Measurements from ENCODE around the gene ZBED4. TPM values are rescaled to one million over a fixed set of nuclear protein-coding genes. Genes with fewer than 3 reads are reported as not detected.

The ZBED4 gene
- total and polyA plus RNA-seq, 2 of the 13 experiments (the other 11 are each of a cell fraction or from before 2014, with no cell fraction given) = 5.4 to 9.6 TPM

DNA sequence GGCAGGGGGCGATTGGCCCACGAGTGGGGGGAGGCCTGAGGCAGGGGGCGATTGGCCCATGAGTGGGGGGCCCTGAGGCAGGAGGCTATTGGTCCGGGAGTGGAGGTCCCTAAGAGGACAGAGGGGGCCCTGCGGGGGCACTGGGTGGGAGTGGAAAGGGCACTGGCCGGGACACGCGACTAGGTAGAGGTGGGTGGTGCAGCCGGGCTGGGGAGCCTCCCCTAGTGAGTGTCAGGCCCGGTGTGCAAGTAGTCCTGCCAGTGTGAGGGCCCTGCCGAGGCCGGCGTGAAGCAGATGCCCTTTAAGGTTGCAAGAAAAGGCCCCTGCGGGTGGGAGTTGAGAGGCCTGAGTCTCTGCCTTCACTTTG is 25.1 kb upstream of the ZBED4 start:
- DNase-seq (ENCODE audit: low spot score) (no peak), FAIRE-seq (no peak), ATAC-seq (peak; percentile 21; the same call in 2 of the 3 replicates)
- Histone ChIP-seq H3K79me2 (ENCODE audit: insufficient read depth, low read length) (peaks cover 34% of the 10 kb centered on the region), H3K4me1 (ENCODE audit: insufficient read depth, low read length) (peaks cover 39% of the 10 kb centered on the region), H3K4me2 (ENCODE audit: low read depth, low read length) (peak overlapping the region; percentile 70), H3K27me3 (ENCODE audit: control insufficient read depth in 1 of 2, insufficient read depth in 2 of 2, low read length in 2 of 2) (peaks cover 0 to 14% of the 10 kb centered on the region in 2 experiments; a peak in 2 of 5 replicates), H3K4me3 (replicated peaks in 1 of 3; ENCODE audit: insufficient read depth in 1 of 3, low read depth in 2 of 3, low read length in 3 of 3) (peak overlapping the region; percentile 64 to 96 (median 77); a peak in 4 of 6 replicates), H3K9ac (ENCODE audit: insufficient read depth, low read depth, low read length) (no peak overlapping the region), H3K36me3 (replicated peaks in 1 of 2; ENCODE audit: control insufficient read depth in 1 of 2, insufficient read depth in 2 of 2, low read length in 2 of 2) (peaks cover 4 to 8% of the 10 kb centered on the region in 2 experiments; a peak in 4 of 5 replicates), H3K9me3 (ENCODE audit: low read length) (no peaks in the 10 kb centered on the region), H2AFZ (ENCODE audit: low read length) (no peak overlapping the region), H4K20me1 (ENCODE audit: insufficient read depth, low read length) (peaks cover 26% of the 10 kb centered on the region), H3K27ac (ENCODE audit: extremely low read length, insufficient read depth, low read length) (no peak overlapping the region)
- BruUV-seq (replicated peaks) = no TSS peak
- no peak for TF ChIP-seq POGZ (CRISPR knock-in tag; IDR thresholded peaks at IDR 0.05)
- no peak for TF ChIP-seq GTF3A (CRISPR knock-in tag; conservative IDR thresholded peaks at IDR 0.05)
- no peak for TF ChIP-seq ZBTB21 (CRISPR knock-in tag; IDR thresholded peaks at IDR 0.05)
- peak; percentile 43; the same call in 1 of the 2 replicates for TF ChIP-seq PATZ1 (CRISPR knock-in tag; IDR thresholded peaks at IDR 0.05)
- in situ Hi-C loops (cut with HindIII; ENCODE audit: extremely low pct_ligation_motif_present, low pct_unique_long_range_greater_than_20kb) (no loop called here), intact Hi-C loops (cut with micrococcal nuclease; ENCODE audit: unreplicated experiment) (no loop called here)
- WGBS (ENCODE audit: low lambda C conversion rate) = 41% methylated on average over 9 of the region's 14 CpGs
- ChIA-PET CTCF (ENCODE audit: low intra/inter-chr PET ratio, low total read pairs) (no interaction called here), POLR2A (no interaction called here)

- peaks cover under 1 to 3% of the 10 kb centered on the region in 2 experiments; a peak in 3 of 5 replicates for H3K36me3 ChIP-seq (replicated peaks in 1 of 2; ENCODE audit: control insufficient read depth in 1 of 2, insufficient read depth in 2 of 2, low read length in 2 of 2)
- in situ Hi-C loops (cut with HindIII; ENCODE audit: extremely low pct_ligation_motif_present, low pct_unique_long_range_greater_than_20kb) (no loop called here), intact Hi-C loops (cut with micrococcal nuclease; ENCODE audit: unreplicated experiment) (no loop called here)
- peaks cover 0 to 15% of the 10 kb centered on the region in 2 experiments; a peak in 2 of 5 replicates for H3K27me3 ChIP-seq (ENCODE audit: control insufficient read depth in 1 of 2, insufficient read depth in 2 of 2, low read length in 2 of 2)
- no peak overlapping the region for H3K4me2 ChIP-seq (ENCODE audit: low read depth, low read length)
- ChIA-PET POLR2A (no interaction called here), CTCF (ENCODE audit: low intra/inter-chr PET ratio, low total read pairs) (no interaction called here)
- FAIRE-seq (no peak), ATAC-seq (no peak), DNase-seq (ENCODE audit: low spot score) (no peak)
- no peak overlapping the region for H3K9ac ChIP-seq (ENCODE audit: insufficient read depth, low read depth, low read length)
- no peaks in the 10 kb centered on the region for H3K9me3 ChIP-seq (ENCODE audit: low read length)
- H2AFZ ChIP-seq (ENCODE audit: low read length) = no peak overlapping the region
- peaks cover 42% of the 10 kb centered on the region for H3K4me1 ChIP-seq (ENCODE audit: insufficient read depth, low read length)
- H3K79me2 ChIP-seq (ENCODE audit: insufficient read depth, low read length) = peaks cover 28% of the 10 kb centered on the region
- no peak overlapping the region for H3K27ac ChIP-seq (ENCODE audit: extremely low read length, insufficient read depth, low read length)
- WGBS (ENCODE audit: low lambda C conversion rate) = 65% methylated on average over 9 of the region's 17 CpGs
- no TSS peak for BruUV-seq (replicated peaks)
- TF ChIP-seq NFYC (CRISPR knock-in tag; IDR thresholded peaks at IDR 0.05) (no peak), NFE2 (CRISPR knock-in tag; IDR thresholded peaks at IDR 0.05) (no peak), ZFP36 (IDR thresholded peaks at IDR 0.05; ENCODE audit: borderline replicate concordance, low read depth, low read length, partially characterized antibody) (no peak), PHB2 (IDR thresholded peaks at IDR 0.05; ENCODE audit: partially characterized antibody) (no peak), NCOA1 (CRISPR knock-in tag; IDR thresholded peaks at IDR 0.05) (no peak), PTBP1 (IDR thresholded peaks at IDR 0.05; ENCODE audit: low read depth, low read length, poor library complexity, severe bottlenecking) (no peak), ZZZ3 (CRISPR knock-in tag; IDR thresholded peaks at IDR 0.05; ENCODE audit: borderline replicate concordance) (no peak), SALL2 (CRISPR knock-in tag; IDR thresholded peaks at IDR 0.05) (no peak), ZNF670 (CRISPR knock-in tag; IDR thresholded peaks at IDR 0.05; ENCODE audit: borderline replicate concordance) (no peak), GPN1 (CRISPR knock-in tag; IDR thresholded peaks at IDR 0.05; ENCODE audit: borderline replicate concordance) (no peak)
- TF ChIP-seq, protein P1, sequence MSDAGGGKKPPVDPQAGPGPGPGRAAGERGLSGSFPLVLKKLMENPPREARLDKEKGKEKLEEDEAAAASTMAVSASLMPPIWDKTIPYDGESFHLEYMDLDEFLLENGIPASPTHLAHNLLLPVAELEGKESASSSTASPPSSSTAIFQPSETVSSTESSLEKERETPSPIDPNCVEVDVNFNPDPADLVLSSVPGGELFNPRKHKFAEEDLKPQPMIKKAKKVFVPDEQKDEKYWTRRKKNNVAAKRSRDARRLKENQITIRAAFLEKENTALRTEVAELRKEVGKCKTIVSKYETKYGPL (CRISPR knock-in tag; IDR thresholded peaks at IDR 0.05) = no peak
- H4K20me1 ChIP-seq (ENCODE audit: insufficient read depth, low read length) = peaks cover 21% of the 10 kb centered on the region
- no peak overlapping the region for H3K4me3 ChIP-seq (replicated peaks in 1 of 3; ENCODE audit: insufficient read depth in 1 of 3, low read depth in 2 of 3, low read length in 3 of 3)
Measured at GRCh38 chr22:49829044-49829853, 24.4 kb upstream of the ZBED4 start.

Measured in HepG2 (cell line).